T-helper 1 cell treated with Interleukin-12 subunit alpha and Interleukin-12 subunit beta and Interleukin-4 antibody, amounts not matched to agents 30 ng/mL and 1 ng/mL, for 36 hours (primary cell): ENCODE results near the gene ZFYVE21. TPM values are rescaled to one million over a fixed set of nuclear protein-coding genes. Genes with fewer than 3 reads are reported as not detected.

Source experiments
- intact Hi-C: fragments of 100-400 bp; cut with micrococcal nuclease; formaldehyde crosslinking; loops from one replicate; pipeline ENCODE4 v1.15.1; 2024
- total RNA-seq: library from RNA; stranded (reverse); gene quantifications from 2 replicates; pipeline ENCODE4 v1.2.3, GENCODE V29; 2022

Gene ZFYVE21
- total RNA-seq, 1 donor from 2014 or later = 17.4 TPM

DNA sequence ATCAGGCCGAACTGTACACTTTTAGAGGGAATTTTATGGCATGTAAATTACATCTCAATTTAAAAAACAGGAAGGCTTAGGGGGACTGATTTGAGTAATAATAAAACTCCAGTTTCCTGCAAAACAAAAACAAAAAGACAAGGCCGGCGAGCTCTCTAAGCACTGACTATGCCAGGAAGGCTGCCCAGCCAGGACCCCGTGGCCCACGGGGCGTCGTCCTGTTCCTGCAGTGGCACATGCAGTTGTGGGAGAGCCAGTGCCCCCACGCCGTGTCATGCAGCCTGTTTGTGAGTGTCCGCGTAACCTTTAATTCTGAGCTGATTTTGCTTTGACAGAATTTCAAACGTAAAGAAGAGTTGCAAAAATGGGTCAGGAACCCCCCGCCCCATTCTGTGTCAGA is 10.9 kb upstream of the ZFYVE21 start:
- intact Hi-C loops = no loop called here

DNA sequence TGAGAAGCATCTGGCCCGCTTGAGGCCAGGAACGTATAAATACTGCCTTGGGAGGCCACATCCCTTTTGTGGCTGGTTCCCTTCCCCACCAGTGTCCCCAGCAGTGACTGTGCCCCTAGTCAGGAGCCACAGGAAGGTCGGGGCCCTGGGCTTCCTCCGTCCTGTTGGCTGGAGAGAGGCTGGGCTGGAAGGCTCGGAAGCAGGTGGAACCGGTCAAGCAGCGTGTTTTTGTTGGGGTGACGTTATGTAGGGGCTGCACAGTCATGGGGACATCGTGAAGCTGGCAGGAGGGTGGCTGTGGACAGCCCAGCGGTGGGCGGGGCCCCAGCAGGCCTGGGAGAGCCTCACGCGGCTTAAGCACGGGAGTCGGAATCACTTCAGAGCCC is 10.5 kb upstream of the ZFYVE21 start:
- intact Hi-C loops = no loop called here

DNA sequence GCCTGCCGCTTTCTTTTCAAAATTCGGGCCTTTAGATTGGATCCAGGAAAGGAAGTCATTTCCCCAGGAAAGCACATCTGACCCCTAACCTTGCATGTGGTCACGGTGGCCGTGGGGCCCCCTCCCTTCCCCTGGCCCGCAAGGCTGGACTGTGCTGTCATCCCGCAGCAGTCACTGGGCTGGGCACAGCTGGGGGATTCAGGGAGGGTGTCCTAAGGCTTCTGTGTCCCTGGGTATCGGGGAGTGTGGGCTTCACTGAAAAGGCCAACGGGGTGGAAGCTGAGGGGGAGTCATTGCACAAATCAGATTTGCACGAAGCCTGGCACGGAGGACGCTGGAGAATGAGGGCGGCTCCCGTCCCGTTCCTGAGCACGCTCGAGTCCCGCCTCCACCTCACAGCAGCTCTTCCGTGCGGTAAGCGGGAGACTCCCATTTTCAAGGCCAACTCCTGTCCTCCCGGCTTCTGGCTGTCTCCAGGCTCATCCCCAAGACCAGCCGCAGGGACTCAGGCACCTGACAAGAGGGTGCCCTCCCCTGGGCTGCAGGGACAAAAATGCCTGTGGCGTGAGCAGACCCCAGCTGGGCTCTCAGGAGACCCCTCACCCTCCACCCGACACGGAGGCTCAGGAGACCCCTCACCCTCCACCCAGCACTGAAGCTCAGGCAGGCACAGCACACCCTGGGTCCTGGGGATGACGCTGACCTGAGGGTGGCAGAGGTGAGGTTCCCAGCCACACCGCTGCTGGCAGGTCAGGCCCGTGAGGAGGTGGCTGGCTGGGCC is 9.9 kb upstream of the ZFYVE21 start:
- intact Hi-C loops = no loop called here

DNA sequence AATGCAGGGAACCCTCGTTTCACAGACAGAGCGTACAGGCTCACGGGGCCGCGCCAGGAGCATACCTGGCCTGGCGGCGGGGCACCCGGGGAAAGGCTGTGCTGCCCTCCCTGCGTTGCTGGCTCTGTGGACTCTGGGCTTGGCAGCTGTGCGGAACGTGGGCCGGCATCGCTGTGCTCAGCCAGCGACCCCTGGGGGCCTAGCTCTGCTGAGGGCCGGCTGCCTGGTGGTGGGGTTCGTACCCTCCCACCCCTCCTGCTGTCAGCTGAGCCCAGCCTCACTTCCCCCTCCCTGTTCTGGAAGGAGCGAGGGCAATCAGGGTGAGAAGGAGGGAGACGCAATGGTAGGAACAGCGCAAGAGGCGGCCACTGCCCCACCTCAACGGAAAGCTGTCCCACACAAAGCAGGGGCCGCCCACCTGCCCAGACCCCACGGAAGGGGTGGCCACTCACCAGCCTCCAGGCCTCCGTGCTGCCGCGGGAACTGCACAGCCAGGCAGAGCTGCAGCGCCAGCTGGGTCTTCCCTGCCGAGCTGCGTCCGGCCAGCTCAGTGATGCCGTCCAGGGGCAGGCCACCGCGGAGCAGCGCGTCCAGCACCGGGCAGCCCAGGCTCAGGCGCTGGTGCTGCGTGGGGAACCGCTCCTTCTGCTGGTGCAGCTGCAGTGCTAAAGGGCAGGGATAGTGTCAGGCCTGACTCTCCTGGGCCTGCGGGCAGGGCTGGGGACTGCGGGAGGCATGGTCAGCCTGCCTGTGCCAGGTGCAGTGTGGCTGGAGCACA is 8.9 kb upstream of the ZFYVE21 start:
- intact Hi-C loops = no loop called here

DNA sequence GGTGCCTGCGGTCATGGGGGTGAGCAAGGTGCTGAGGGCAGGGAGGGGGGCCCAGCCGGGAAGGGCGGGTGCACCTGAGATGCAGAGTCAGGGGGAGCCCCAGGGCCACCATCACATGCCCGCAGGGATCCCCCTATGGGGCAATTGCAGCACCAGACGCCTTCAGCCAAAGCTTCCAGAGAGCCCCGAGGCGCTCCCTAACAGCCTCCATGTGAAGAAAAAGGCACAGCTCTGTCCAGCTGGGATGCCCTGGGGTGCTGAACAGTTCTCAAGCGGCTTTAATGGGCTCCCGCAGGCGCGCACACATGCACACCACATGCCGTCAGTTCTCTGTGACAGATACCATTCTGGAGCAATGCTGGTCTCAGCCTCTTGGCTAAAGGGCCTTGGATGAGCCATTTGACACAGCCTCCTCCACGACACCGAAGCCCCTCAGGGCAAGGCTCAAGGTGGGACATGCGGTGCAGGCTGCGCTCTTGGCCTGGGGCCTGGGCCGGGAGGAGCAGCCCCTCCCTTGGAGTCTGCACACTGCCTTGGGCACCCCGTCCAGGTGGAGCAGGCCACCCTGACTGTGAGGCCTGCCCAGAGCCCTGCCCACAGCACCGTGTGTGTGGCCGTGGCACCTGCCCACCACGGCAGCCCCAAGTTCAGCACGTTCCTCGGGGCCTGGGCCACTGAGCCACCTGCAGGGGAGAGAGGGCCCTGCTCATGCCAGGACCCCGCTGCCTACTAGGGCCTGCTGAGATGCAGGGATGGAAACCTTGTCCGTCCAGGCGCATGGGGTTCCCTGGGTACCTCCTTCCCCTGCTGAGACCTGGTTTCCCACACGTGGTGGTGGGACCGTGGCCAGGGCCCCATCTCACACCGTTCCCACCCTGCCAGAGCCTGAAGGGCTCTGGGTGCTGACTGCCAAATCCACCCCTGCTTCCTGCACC is 8.0 kb upstream of the ZFYVE21 start:
- intact Hi-C loops = no loop called here

DNA sequence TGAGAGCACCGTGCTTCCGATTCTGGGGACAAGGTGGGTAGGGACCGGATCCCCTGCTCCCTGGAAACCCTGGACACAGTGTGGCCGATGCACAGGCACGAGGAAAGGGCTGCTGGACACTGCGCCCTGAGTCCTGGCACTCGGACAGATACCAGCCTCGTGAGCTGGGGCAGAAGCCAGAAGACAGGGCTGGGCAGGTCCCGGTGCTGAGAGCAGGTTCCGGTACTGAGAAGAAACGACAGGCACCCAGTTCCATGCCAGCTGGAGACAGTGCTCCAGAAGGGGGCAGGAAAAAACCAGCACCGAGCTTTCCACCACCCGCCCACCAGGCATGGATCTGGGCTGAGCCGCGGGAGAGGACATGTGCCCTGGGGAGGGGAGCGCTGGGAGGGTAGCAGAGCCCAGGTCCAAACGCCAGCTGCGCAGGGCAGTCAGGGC is 6.8 kb upstream of the ZFYVE21 start:
- intact Hi-C loops = no loop called here

DNA sequence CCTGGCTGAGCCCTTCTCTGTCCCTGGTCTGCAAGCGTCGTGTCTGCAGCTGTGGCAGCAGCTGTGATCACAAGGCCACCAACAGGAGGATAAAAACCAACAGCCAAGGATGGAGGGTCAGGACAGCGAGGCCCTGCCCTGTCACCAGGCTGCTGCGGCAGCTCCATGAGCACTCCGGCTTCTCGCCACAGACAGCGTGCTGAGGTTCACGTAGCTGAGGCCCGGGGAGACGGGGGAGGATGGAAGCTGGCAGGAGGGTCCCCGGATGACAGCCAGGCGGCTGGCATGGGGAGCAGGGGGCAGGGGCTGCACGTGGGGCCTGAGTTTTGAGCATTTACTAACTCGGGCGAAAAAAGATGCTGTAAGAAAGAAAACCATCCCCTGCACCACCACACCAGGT is 5.8 kb upstream of the ZFYVE21 start:
- intact Hi-C loops = no loop called here

DNA sequence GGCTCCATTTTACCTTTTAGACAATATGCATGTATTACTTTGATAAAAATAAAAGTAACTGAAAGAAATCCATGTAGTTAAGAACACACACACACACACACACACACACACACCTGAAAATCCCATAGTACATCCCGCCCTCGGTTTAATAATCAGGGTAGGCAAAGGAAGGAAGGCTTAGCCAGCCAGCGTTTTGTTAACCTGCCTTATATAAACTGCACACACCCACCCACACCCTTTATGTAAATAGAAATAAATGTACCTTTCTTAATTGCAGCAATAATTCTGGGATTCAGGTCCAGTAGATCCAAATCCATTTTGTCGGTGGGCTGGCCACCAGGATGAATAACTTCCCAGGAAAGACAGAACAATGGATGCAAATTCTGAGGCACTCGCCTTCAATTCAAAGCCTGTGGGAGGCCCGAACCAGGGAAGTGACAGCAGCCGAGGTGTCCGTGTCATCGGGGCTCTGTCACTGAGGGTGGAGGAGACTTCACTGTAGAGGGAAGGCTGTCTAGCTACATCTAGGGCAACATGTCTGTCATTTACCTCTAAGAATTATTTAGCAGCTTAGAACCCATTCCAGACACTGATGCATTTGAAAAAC is 4.7 kb upstream of the ZFYVE21 start:
- intact Hi-C loops = no loop called here

DNA sequence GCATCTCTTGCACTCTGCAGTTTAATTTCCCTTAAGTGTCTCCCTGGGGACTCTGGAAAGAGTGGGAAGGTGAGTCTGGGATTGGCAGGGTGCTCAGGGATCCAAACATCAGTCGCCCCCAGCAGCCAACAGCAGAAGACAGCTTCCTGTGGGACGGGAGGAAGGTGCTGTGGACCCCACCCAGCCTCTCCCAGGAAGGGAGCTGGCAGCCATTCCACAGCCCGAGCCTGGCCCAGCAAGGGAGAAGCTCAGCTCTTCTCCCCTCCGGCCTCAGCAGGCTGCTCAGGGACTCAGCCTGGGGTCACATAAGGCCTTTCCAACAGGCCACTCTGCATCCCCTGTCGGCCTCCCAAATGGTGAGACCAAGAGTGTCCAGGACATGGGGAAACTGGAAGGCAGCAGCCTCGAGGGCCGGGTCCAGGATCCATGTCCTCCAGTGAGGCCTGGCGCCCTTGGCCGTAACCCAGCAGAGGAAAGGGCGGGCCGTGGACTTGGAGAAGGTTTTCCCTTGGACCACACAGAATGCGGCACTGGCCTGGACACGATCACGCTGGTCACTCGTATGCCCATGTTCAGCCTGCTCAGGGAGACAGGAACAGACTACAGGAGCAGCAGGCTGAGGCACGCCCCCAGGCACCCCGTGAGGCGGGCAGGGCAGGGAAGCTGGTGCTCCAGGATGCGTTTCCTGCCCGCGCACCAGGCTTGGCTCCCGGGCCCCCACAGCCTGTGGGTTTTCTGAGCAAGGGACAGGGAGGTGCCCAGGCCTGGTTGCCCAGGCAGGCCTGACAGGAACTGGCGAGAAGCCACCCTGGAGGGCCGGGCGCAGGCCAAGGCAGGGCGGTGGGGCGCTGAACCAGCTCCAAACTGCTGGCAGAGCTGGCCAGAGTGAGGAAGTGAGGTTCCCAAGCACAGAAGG is 3.8 kb upstream of the ZFYVE21 start:
- intact Hi-C loops = no loop called here

DNA sequence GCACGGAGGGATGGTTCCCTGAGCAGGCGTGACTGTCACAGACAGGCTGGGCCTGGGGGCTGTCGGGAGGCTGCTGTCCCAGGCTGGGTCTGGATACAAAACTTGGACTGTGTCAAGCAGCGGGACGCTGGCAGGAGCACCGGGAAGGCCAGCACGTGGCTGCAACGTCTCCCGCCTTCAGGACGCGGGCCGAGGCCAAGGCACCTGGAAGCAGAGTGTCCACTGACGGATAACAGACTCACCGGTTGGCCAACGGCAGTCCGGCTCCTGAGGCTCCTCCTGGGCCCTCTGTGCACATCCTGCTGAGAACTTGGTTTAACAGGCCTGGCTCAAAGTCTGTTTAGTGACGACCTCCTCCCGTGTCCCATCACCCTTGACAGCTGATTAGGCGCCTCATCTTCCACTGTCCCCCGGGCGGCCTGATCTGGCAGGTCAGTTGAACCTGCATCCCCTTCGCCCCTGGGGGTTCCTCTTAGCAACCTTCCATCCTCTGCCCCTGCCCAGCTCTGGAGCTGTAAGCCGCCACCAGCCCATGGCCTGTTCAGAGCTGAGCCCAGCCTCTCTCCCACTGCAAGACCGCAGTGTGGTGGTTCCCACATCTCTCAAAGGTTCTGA is 2.9 kb upstream of the ZFYVE21 start:
- intact Hi-C loops = no loop called here

DNA sequence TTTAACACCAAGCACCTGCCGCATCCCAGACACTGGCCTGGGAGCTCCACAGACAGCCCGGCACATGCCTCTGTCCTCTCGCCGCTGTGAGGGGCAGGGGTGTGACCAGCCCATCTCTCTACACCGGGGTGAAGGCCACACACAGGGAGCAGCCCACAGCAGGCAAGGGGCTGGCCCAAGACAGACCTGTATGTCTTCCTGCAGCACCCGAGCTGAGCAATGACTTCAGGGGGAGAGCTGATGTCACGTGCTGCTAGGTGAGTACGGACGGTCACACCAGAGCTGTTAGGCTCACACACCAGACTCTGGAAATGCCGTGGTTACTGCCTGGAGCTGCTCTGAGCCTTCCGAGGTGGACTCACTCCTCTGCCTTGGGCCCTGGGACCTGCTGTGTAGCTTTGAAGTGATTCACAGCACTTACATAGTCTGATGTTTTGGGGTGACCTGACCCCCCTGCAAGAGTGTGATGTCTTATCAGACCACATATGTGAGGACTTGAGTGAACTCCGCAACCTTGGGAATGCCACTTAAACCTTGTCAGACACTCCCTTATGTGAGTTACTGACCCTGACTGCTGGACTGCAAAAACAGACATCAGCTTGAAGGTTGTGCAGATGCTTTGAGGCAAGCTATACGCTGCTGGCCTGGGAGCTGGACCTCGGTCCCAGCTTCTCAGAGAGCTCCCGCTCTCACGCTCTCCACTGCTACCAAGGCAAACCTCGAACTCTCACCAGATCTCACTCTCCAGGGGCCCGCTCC is 2.1 kb upstream of the ZFYVE21 start:
- intact Hi-C loops = loop anchor here (2.0 kb wide), 1 partner anchor 1777 kb away; the partner anchor contains the start of gene TEDC1

DNA sequence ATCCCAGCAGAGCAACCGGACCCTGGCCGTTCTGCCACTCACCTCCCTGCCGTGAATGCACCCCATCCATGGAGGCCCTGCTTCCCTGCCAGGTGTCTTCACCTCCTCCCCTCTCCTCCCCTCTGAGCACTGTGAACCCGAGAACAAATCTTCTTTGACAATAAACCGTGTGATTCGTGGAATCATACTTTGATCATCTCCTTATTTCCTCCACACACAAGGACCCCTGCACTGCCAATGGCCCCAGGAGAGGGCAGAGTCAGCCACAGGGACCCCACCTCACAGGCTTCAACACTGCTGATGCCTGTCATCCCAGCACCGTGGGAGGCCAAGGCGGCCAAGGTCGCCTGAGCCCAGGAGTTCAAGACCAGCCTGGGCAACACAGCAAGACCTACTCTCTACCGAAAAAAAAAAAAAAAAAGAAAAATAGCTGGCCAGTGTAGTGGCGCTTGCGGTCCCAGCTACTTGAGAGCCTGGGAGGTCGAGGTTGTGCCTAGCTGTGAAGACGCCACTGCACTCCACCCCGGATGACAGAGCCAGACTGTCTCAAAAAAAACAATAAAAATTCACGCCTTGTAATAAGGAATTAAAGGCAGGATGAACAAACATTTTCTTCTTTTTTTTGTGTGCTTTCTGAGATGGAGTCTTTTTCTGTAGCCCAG is 1.4 kb upstream of the ZFYVE21 start:
- intact Hi-C loops = loop anchor here (2.0 kb wide), 1 partner anchor 1777 kb away; the partner anchor contains the start of gene TEDC1

DNA sequence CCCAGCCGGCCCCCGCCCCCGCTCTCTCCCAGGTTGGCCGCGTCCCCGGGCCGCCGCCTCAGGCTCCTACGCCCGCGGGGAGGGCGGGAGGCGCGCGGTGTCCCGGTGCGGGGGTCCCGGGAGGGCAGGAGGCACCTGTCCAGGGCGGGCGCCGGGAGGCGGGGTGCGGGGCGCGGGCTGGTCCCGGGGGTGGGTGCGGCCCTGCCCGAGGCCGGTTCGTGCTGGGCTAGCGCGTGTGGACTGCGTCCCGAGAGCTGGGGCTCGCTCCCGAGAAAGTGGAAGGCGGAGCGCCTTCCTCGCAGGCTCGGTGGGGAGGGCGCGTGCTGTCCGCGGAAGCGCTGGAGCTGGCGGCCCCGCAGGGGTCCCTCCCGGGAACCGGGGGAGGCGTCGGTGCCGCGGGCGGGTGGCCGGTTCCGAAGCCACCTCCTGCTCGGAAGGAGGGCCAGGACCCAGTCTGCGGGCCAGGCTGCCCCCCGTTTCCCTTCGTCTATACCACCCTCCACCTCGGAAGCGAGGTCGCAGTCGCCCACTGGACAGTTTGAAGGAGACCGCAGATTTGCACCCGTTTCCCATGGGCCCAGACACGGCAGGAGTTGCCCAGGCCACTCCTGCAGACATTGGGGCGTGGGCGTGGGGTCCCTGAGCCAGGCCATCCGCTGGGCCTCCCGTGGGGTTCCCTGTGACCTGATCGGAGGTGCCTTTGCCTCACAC is 636 bp downstream of the ZFYVE21 start:
- intact Hi-C loops = loop anchor here (2.0 kb wide), 1 partner anchor 1037 kb away; the partner anchor contains the start of gene SIVA1

DNA sequence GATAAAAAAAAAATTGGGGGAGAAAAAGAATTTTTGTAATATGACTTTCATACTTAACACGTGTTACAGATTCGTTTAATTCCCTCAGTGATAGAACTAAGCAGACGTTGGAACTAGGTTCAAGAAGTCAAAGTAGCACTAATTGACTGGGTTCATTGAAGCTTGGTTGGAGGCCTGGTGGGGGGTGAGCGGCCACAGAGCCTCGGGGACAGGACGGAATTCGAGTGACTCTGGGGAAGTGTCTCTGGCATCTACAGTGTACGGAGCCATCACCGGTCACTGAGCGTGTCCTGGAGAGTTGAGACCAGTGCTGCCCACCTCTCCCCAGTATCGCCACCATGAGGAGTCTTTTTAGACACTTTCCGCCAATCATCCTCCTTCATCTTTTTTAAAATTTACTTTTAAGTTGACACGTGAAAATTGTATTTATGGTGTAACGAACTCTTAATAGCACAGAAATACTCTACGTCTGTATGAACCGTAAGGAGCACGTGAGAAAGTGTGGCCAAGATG is 1.3 kb downstream of the ZFYVE21 start:
- intact Hi-C loops = loop anchor here (2.0 kb wide), 1 partner anchor 1036 kb away; the partner anchor contains the start of gene SIVA1

DNA sequence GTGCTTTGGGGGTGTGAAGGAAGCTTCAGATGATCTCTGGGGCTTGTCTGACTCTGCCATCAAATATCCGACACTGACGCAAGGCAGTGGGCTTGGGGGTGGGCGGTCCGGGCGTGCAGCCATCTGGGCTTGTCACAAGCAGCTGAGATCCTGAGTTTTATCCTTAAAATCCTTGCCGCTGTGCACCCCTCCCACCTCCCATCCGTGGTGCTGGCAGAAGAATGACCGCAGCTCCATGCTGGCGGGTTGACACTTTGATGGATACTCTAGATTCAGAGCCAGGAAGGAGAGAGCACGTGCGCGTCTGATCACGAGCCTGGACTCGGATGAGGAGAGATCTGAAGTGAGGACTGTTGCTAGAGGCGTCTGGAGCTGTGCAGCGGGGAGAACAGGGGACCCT is 3.0 kb downstream of the ZFYVE21 start:
- intact Hi-C loops = no loop called here

DNA sequence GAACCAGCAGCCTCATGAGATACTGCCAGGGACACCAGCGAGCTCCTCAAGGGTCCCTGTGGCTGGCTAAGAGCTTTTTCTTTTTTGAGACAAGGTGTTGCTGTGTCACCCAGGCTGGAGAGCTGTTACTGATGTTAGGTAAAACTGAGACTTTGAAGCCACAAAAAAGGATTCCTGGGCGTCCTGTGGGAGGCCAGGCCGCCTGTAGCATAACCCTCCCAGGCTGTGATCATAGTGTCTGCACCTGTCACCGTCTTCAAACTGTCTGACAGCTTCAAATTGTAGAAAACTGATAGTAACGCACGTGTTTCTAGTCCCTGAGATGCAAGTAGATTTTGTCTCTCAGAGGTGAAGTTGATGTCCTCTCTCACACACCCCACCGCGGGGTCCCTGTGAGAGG is 4.1 kb downstream of the ZFYVE21 start:
- intact Hi-C loops = no loop called here
